Right lobe of liver (tissue), 6 donors: Measurements from ENCODE around the gene ANO2. TPM values are rescaled to one million over a fixed set of nuclear protein-coding genes. Genes with fewer than 3 reads are reported as not detected.

Experiments
- ATAC-seq, 4 donors: fragments of 200-7000 bp; cut with Tn5 transposase; one replicate each; pipeline ENCODE4 v1.9.1; 2020; ENCODE audit warnings: mild to moderate bottlenecking in 4 of 4, moderate library complexity in 4 of 4
- DNase-seq, 3 donors: peaks; one replicate each; pipeline ENCODE4 v3.0.0-alpha.2; 2020
- H3K27ac ChIP-seq, 3 donors: fragments of 200-600 bp; one replicate each; pipeline ENCODE4 v1.8.0; 2022
- H3K27me3 ChIP-seq, 2 donors: fragments of 200-600 bp; one replicate each; pipeline ENCODE4 v1.8.0; 2022
- H3K36me3 ChIP-seq, 4 donors: fragments of 200-600 bp; sonication (generic) in 1 of 4; one replicate each; pipeline versions ENCODE4 v1.5.1 to v1.8.0; 2017 to 2022; ENCODE audit warnings: control low read depth in 1 of 4
- H3K4me1 ChIP-seq, 4 donors: fragments of 200-600 bp; sonication (generic) in 1 of 4; one replicate each; pipeline versions ENCODE4 v1.5.1 to v1.8.0; 2017 to 2022; ENCODE audit warnings: control low read depth in 1 of 4
- H3K4me3 ChIP-seq, 3 donors: fragments of 200-600 bp; one replicate each; pipeline ENCODE4 v1.8.0; 2022
- H3K9me3 ChIP-seq, 4 donors: fragments of 200-600 bp; sonication (generic) in 1 of 4; one replicate each; pipeline versions ENCODE4 v1.5.1 to v1.8.0; 2017 to 2022; ENCODE audit warnings: control low read depth in 1 of 4
- POLR2A ChIP-seq: fragments of 450-650 bp; IDR thresholded peaks from one replicate; pipeline ENCODE4 v1.6.1; 2017; ENCODE audit warnings: antibody characterized with exemption, mild to moderate bottlenecking
- WGBS: methylation state at CpG from one replicate; pipeline ENCODE4 v1.1.6; 2018; ENCODE audit warnings: low coverage, low lambda C conversion rate; ENCODE audit not compliant: insufficient coverage; ENCODE audit errors: missing lambda C conversion rate; 5-methylcytosine and 5-hydroxymethylcytosine counted together
- intact Hi-C, 2 donors: fragments of 100-400 bp; cut with DNase I; formaldehyde crosslinking; loops; one replicate each; pipeline versions ENCODE4 v1.11.2 to v1.14.1; 2022
- total RNA-seq, 6 experiments: library from RNA; depleted of rRNA in 2 of 6; stranded (reverse); fragments of >200 nt in 2 of 6; fragmentation: NEBNext Ultra II Directional in 3 of 6; extraction: Animal tissue kit (Norgen Biotek cat#: 25700) in 3 of 6; gene quantifications; one replicate each; pipeline versions ENCODE4 v1.1.0 to v1.2.4, GENCODE V29; 2016 to 2023
- TF ChIP-seq, protein P1 (sequence below), 4 donors: fragments of 200-600 bp in 3 of 4; fragments of 450-650 bp in 1 of 4; IDR thresholded peaks; one replicate each; pipeline versions ENCODE4 v1.5.1 to v1.8.0; 2016 to 2022; ENCODE audit warnings: antibody characterized with exemption in 4 of 4, mild to moderate bottlenecking in 2 of 4
- donor health status: DM: no; HTN: yes; CAD: no.
- donor health status: DM: no; HTN: no; CAD: no.
- donor health status: DM: no; HTN: no; CAD: no.
- donor health status: DM: no; HTN: yes; CAD: no.
- donor health status: DM: no; HTN: yes; CAD: no.

ANO2 gene
- total RNA-seq, 6 experiments from 2014 or later: 0.06 to 0.89 (median 0.32) TPM; not detected in 1

DNA sequence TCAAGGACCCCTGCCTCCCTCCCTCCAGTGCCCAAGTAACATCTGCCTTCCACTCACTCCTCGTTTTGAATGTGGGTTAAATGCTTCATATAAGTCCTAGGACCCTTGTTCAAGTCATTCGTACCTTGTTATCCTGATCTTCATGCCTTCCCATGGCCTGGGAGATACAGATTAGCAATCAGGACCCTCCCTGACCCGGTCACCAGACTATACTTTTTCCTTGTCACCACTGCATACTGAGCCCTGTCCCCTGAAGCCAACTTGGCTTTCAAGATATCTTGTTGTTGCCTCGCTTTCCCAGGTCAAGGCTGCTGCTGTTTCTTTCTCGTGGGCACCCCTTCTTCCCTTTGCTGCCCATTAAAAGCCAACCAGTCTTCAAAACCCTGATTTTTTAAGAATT, 208.5 kb downstream of the ANO2 start:
- Histone ChIP-seq H3K4me1 (no peaks in the 10 kb centered on the region), H3K27me3 (no peaks in the 10 kb centered on the region), H3K36me3 (no peaks in the 10 kb centered on the region), H3K4me3 (no peak overlapping the region), H3K27ac (no peak overlapping the region), H3K9me3 (no peaks in the 10 kb centered on the region)
- ATAC-seq (no peak), DNase-seq (no peak)
- TF ChIP-seq, protein P1, sequence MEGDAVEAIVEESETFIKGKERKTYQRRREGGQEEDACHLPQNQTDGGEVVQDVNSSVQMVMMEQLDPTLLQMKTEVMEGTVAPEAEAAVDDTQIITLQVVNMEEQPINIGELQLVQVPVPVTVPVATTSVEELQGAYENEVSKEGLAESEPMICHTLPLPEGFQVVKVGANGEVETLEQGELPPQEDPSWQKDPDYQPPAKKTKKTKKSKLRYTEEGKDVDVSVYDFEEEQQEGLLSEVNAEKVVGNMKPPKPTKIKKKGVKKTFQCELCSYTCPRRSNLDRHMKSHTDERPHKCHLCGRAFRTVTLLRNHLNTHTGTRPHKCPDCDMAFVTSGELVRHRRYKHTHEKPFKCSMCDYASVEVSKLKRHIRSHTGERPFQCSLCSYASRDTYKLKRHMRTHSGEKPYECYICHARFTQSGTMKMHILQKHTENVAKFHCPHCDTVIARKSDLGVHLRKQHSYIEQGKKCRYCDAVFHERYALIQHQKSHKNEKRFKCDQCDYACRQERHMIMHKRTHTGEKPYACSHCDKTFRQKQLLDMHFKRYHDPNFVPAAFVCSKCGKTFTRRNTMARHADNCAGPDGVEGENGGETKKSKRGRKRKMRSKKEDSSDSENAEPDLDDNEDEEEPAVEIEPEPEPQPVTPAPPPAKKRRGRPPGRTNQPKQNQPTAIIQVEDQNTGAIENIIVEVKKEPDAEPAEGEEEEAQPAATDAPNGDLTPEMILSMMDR (IDR thresholded peaks at IDR 0.05): no peak
- no peak for TF ChIP-seq POLR2A
- WGBS: 60% methylated on average over 4 of the region's 5 CpGs
- intact Hi-C loops: no loop called here

DNA sequence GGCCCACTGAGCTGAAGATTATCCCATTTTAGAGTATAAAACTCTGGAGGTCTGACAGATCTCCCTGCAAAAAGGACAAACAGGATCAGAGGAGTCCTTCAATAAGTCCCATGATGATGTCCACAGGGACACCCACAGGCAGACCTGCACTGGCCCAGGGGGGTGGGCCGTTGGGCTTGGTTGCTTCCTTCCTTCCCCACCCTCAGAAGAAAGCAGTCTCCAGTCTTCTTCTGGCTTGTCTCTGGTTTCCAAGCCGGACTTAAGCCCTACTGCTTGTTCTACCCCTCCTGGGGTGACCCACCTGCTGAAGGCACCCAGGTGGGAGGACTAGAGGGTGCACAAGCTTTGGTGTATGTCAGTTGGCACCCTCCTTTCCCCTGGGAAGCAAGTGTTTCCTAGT, 209.0 kb downstream of the ANO2 start:
- no CpG with 5 or more reads among the region's 2 CpGs for WGBS
- Histone ChIP-seq H3K27me3 (no peaks in the 10 kb centered on the region), H3K36me3 (no peaks in the 10 kb centered on the region), H3K9me3 (no peaks in the 10 kb centered on the region), H3K4me1 (no peaks in the 10 kb centered on the region), H3K4me3 (no peak overlapping the region), H3K27ac (no peak overlapping the region)
- no peak for ATAC-seq
- intact Hi-C loops: no loop called here
- TF ChIP-seq, protein P1 (IDR thresholded peaks at IDR 0.05): no peak
- no peak for TF ChIP-seq POLR2A
- no peak for DNase-seq

DNA sequence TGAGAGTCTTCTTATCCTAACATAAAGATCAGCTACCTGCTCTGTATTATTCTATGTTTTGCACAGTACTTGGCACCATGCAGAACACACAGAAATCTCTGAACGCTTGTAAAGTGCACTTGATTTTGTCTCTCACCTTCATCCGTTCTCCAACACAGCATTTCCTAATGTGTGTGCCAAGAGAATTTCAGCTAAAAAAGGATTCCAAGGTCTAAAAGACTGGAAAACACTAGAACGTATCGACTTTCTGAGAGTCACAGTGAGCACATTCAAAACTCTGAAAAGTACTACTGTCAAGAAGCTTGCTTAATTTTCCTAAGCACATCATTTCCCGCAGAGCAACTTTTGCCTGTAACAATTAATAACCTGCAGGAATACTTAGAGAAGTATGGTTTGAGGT, 211.1 kb downstream of the ANO2 start:
- no peak overlapping the region for H3K27ac ChIP-seq
- ATAC-seq (no peak), DNase-seq (no peak)
- H3K9me3 ChIP-seq: no peaks in the 10 kb centered on the region
- WGBS: 81% methylated on average over 5 of the region's 5 CpGs
- TF ChIP-seq, protein P1 (IDR thresholded peaks at IDR 0.05): no peak
- TF ChIP-seq POLR2A: no peak
- no peaks in the 10 kb centered on the region for H3K4me1 ChIP-seq
- no peak overlapping the region for H3K4me3 ChIP-seq
- H3K27me3 ChIP-seq: no peaks in the 10 kb centered on the region
- intact Hi-C loops: no loop called here
- no peaks in the 10 kb centered on the region for H3K36me3 ChIP-seq

DNA sequence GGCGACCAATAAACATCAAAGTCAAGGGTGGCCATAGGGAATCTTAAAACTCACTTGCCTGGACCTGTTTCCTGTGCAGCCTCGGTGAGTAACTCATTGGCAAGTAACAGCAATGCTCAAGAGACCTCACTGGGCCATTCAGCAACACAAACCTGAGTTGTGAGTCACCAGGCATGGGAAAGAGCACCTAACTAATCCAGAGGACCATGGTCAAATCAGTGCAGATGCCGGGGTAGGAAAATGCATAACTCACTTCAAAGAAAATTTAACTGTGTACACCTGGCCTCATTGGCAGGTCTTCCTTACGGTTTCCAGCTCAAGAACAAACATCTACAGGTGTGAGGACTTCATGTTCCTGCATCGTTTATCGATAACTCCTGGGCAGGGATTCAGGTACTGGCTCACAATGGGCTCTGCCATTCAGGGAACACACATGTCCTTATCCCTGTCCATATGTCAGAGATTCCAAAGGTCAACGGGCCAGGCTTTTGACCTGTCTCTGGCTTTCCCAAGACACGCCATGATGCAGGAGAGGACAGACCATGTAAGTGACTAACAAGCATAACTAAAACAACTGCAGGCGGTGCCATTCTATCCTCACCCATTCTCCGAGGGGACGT, 211.8 kb downstream of the ANO2 start:
- intact Hi-C loops: no loop called here
- no peak for TF ChIP-seq POLR2A
- TF ChIP-seq, protein P1 (IDR thresholded peaks at IDR 0.05): no peak
- Histone ChIP-seq H3K27ac (no peak overlapping the region), H3K4me3 (no peak overlapping the region), H3K4me1 (no peaks in the 10 kb centered on the region), H3K27me3 (no peaks in the 10 kb centered on the region), H3K9me3 (no peaks in the 10 kb centered on the region), H3K36me3 (no peaks in the 10 kb centered on the region)
- WGBS: 64% methylated on average over 8 of the region's 11 CpGs
- ATAC-seq (no peak), DNase-seq (no peak)

DNA sequence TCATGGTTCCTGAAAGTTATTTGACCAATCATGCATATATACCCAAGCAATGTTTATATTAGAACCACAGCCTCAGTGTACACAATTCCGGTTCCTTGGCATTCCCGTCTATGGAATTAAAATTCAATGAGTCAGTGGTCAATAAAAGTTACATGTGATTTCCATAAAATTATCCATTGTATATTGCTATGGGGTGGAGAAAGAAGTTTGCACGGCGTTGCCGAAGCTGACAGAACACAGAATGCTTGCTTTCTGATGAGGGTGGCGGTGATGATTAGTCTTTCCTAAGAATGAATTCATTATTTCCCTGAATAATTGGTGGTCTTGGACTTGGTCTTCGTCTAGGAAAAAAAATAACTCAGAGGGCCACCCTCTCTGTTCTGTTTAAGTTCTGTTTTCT, 214.1 kb downstream of the ANO2 start:
- TF ChIP-seq, protein P1 (IDR thresholded peaks at IDR 0.05): no peak
- TF ChIP-seq POLR2A: no peak
- ATAC-seq (no peak), DNase-seq (no peak)
- H3K9me3 ChIP-seq: no peaks in the 10 kb centered on the region
- H3K27ac ChIP-seq: no peak overlapping the region
- no peaks in the 10 kb centered on the region for H3K36me3 ChIP-seq
- intact Hi-C loops: no loop called here
- H3K4me1 ChIP-seq: no peaks in the 10 kb centered on the region
- no peaks in the 10 kb centered on the region for H3K27me3 ChIP-seq
- 81% methylated on average over 7 of the region's 7 CpGs for WGBS
- H3K4me3 ChIP-seq: no peak overlapping the region
